ENCODE measurements around the gene PRLR. TPM values are rescaled to one million over a fixed set of nuclear protein-coding genes. Genes with fewer than 3 reads are reported as not detected.

Gene PRLR
- total and polyA plus RNA-seq, 2 of the 8 experiments (the other 6 are each of a cell fraction or from before 2014, with no cell fraction given), result 0.53 to 2.5 TPM

DNA sequence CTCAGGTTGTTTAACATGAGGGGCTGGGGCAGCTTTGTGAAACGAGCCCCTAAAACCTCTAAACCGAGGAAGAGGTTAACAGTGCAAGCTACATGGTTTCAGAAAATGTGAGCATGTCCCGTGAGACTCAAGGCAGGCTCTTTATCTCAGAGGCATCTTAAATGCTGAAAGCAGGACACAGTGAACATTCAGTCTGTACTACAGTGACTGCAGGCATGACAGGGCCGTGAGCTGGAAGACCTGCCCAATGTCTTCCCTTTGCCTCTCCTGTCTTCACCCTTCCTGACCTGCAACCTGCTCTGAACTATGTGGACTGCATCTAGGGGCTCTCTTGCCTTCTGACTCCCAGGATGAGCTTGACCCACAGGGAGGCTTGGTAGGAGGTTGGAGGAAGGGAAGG is 58.3 kb downstream of the PRLR start:
- Histone ChIP-seq H3K27me3 (replicated peaks in 1 of 4; ENCODE audit: control insufficient read depth in 3 of 4, extremely low read depth in 1 of 4, insufficient read depth in 3 of 4, low read length in 3 of 4) (no peaks in the 10 kb centered on the region), H3K18ac (ENCODE audit: extremely low read depth, low read length) (no peak overlapping the region), H4K8ac (ENCODE audit: extremely low read depth, insufficient read depth, low read length) (no peak overlapping the region; the same call in 1 of the 2 replicates), H2BK120ac (replicated peaks; ENCODE audit: low read depth, low read length) (no peak overlapping the region), H3K14ac (ENCODE audit: insufficient read length) (no peak overlapping the region), H3K36me3 (ENCODE audit: control insufficient read depth in 2 of 4, insufficient read depth in 4 of 4, low read length in 3 of 4) (no peaks in the 10 kb centered on the region), H2BK20ac (ENCODE audit: low read length) (no peak overlapping the region), H3K23ac (ENCODE audit: insufficient read length) (no peak overlapping the region), H2BK12ac (ENCODE audit: low read depth, low read length) (no peak overlapping the region), H3K4me3 (ENCODE audit: extremely low read depth in 1 of 4, insufficient read depth in 2 of 4, low read depth in 3 of 4, low read length in 4 of 4) (no peak overlapping the region), H3K4me2 (ENCODE audit: insufficient read depth in 1 of 2, low read depth in 2 of 2, low read length in 2 of 2) (no peak overlapping the region), H3K56ac (replicated peaks; ENCODE audit: insufficient read length, low read depth, low read length) (no peak overlapping the region), H2BK15ac (ENCODE audit: low read length) (no peak overlapping the region), H4K20me1 (replicated peaks in 1 of 2; ENCODE audit: control insufficient read depth in 1 of 2, insufficient read depth in 2 of 2, low read length in 2 of 2) (no peaks in the 10 kb centered on the region), H3K79me1 (ENCODE audit: low read depth, low read length) (no peaks in the 10 kb centered on the region), H3K27ac (ENCODE audit: low read depth, low read length) (no peak overlapping the region), H4K91ac (replicated peaks; ENCODE audit: insufficient read length, low read length) (no peak overlapping the region), H3K4ac (replicated peaks; ENCODE audit: insufficient read length, low read depth, low read length) (no peak overlapping the region), H3K9ac (replicated peaks in 1 of 4; ENCODE audit: extremely low read depth in 1 of 4, low read depth in 3 of 4, low read length in 3 of 4) (no peak overlapping the region), H3K79me2 (ENCODE audit: control insufficient read depth in 1 of 2, insufficient read depth in 2 of 2, low read length in 2 of 2) (no peaks in the 10 kb centered on the region), H3K9me3 (ENCODE audit: insufficient read depth in 2 of 2, low read depth in 1 of 2, low read length in 1 of 2) (peaks cover 8 to 11% of the 10 kb centered on the region in 2 experiments; a peak in 2 of 4 replicates), H2AK5ac (ENCODE audit: low read depth, low read length) (no peak overlapping the region), H2BK5ac (ENCODE audit: low read depth, low read length) (no peak overlapping the region), H4K5ac (ENCODE audit: insufficient read length, low read depth, low read length) (no peak overlapping the region), H3K23me2 (ENCODE audit: low read depth, low read length) (no peaks in the 10 kb centered on the region), H2AFZ (ENCODE audit: low read length) (no peak overlapping the region), H3K4me1 (replicated peaks in 1 of 4; ENCODE audit: control insufficient read depth in 3 of 4, insufficient read depth in 4 of 4, low read length in 3 of 4) (no peaks in the 10 kb centered on the region)
- ChIA-PET POLR2A (ENCODE audit: partially characterized antibody) (no interaction called here), CTCF (ENCODE audit: partially characterized antibody) (interaction anchor here (1.2 to 1.5 kb wide), 2 partner anchors 10 to 84 kb away, joined by 3 read pairs; no protein-coding TSS in a partner anchor)
- no peak for TF ChIP-seq KDM5A (IDR thresholded peaks at IDR 0.05; ENCODE audit: low read length)
- no peak for TF ChIP-seq BACH1 (IDR thresholded peaks at IDR 0.05; ENCODE audit: low read length)
- no peak for TF ChIP-seq MAFK (IDR thresholded peaks at IDR 0.05; ENCODE audit: low read depth, low read length)
- no peak for TF ChIP-seq TAF7 (optimal IDR thresholded peaks at IDR 0.05; ENCODE audit: borderline replicate concordance, low read depth, low read length)
- TF ChIP-seq FOSL1 (IDR thresholded peaks at IDR 0.05; ENCODE audit: insufficient read depth, low read depth, low read length), result no peak
- no peak for TF ChIP-seq SIN3A (conservative IDR thresholded peaks at IDR 0.05 in 1 of 2, IDR thresholded peaks at IDR 0.05 in 1 of 2; ENCODE audit: low read depth in 1 of 2, low read length in 2 of 2)
- no peak for TF ChIP-seq SIX5 (IDR thresholded peaks at IDR 0.05; ENCODE audit: low read depth, low read length)
- TF ChIP-seq RXRA (IDR thresholded peaks at IDR 0.05; ENCODE audit: insufficient read depth, low read depth, low read length), result no peak
- TF ChIP-seq ATF3 (IDR thresholded peaks at IDR 0.05; ENCODE audit: insufficient read depth, low read depth, low read length), result no peak
- no peak for TF ChIP-seq CEBPB (IDR thresholded peaks at IDR 0.05; ENCODE audit: low read depth, low read length)
- no peak for TF ChIP-seq CTBP2 (IDR thresholded peaks at IDR 0.05; ENCODE audit: borderline replicate concordance, insufficient read depth, insufficient read length, low read length)
- TF ChIP-seq KDM1A (IDR thresholded peaks at IDR 0.05; ENCODE audit: borderline replicate concordance, low read length), result no peak
- no peak for TF ChIP-seq EGR1 (IDR thresholded peaks at IDR 0.05; ENCODE audit: borderline replicate concordance, low read depth, low read length)
- no peak for TF ChIP-seq MAX (IDR thresholded peaks at IDR 0.05)
- FAIRE-seq (no peak), DNase-seq (ENCODE audit: low read depth in 1 of 2, low spot score in 2 of 2) (no peak)
- WGBS, 2 experiments (ENCODE audit: extremely low coverage in 1 of 2, insufficient coverage in 1 of 2, insufficient read length in 1 of 2, insufficient replicate concordance in 2 of 2, low coverage in 1 of 2, low lambda C conversion rate in 2 of 2, missing lambda C conversion rate in 1 of 2), result 93% methylated on average over 4 of the region's 4 CpGs; no CpG with 5 or more reads in 1 of the 2 experiments
